Sigmoid colon (tissue), 4 donors: ENCODE results near the gene KANK2.

ENCODE experiments used
- EP300 ChIP-seq, 4 donors: sonication (generic); formaldehyde crosslinking; IDR thresholded peaks; one replicate each; pipeline ENCODE4 v1.6.1; 2017; ENCODE audit warnings: antibody characterized with exemption in 4 of 4
- POLR2A ChIP-seq, 2 donors: fragments of 450-650 bp; IDR thresholded peaks; one replicate each; pipeline ENCODE4 v1.6.1; 2016; ENCODE audit warnings: antibody characterized with exemption in 2 of 2, mild to moderate bottlenecking in 2 of 2, moderate library complexity in 2 of 2
- POLR2AphosphoS5 ChIP-seq, 4 donors: sonication (generic); formaldehyde crosslinking; IDR thresholded peaks; one replicate each; pipeline ENCODE4 v1.6.1; 2017; ENCODE audit warnings: antibody characterized with exemption in 4 of 4
- TF ChIP-seq, protein P1 (sequence below), 4 experiments: fragments of 450-650 bp in 3 of 4; fragments of 200-600 bp in 1 of 4; IDR thresholded peaks; one replicate each; pipeline ENCODE4 v1.5.1; 2016 to 2019; ENCODE audit warnings: antibody characterized with exemption in 4 of 4, mild to moderate bottlenecking in 3 of 4, moderate library complexity in 2 of 4

DNA sequence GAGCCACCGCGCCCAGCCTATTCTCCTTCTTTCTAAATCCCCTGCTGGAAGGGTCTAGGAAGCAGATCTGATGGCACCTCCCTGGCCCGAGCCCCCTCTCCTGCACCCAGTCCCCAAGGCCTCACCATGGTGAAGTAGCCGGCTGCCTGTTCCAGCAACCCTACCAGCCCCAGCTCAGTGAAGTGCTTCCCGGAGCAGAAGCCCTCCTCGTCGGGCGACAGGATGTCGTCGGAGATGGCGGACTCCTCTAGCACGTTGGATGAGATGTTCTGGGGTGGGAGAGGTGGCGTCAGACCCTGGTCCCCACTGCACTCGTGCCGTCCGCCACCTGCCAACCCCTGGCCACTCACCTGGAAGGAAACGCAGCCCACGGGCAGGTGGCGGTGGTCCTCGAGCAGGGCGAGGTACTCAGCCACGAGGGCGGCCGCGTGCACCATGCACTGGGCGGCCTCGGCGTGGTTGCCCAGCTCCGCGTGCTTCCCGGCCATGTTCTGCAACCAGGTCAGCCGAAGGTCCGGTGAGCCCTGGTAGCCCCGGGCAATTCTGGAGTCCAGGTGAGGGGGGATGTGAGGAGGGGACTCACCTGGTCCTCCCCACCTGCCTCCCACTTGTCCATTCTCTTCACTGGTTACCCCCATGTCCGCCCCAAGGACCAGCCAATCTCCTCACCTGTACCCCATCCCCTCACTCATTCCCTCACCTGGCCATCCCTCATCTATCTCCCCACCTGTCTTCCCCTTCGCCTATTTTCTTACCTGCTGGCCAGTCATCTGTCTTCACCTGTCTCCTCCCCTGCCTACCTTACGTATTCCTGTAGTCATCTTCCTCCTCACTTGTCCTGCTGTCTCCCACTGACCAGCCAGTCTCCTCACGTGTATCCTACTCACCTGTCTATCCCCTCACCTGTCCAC is 11.5 kb upstream of the KANK2 start:
- TF ChIP-seq, protein P1, sequence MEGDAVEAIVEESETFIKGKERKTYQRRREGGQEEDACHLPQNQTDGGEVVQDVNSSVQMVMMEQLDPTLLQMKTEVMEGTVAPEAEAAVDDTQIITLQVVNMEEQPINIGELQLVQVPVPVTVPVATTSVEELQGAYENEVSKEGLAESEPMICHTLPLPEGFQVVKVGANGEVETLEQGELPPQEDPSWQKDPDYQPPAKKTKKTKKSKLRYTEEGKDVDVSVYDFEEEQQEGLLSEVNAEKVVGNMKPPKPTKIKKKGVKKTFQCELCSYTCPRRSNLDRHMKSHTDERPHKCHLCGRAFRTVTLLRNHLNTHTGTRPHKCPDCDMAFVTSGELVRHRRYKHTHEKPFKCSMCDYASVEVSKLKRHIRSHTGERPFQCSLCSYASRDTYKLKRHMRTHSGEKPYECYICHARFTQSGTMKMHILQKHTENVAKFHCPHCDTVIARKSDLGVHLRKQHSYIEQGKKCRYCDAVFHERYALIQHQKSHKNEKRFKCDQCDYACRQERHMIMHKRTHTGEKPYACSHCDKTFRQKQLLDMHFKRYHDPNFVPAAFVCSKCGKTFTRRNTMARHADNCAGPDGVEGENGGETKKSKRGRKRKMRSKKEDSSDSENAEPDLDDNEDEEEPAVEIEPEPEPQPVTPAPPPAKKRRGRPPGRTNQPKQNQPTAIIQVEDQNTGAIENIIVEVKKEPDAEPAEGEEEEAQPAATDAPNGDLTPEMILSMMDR (IDR thresholded peaks at IDR 0.05), result no peak
- TF ChIP-seq EP300 (IDR thresholded peaks at IDR 0.05), result no peak
- no peak for TF ChIP-seq POLR2A (IDR thresholded peaks at IDR 0.05)
- TF ChIP-seq POLR2AphosphoS5 (IDR thresholded peaks at IDR 0.05), result no peak
